GM21423 (cell line): ENCODE measurements around the gene SEMA5A.
A peak's percentile ranks its signal among the peaks of the same experiment; 100 is the strongest.

Source experiments
- ATAC-seq: cut with Tn5 transposase; IDR thresholded peaks from one replicate; pipeline ENCODE4 v1.9.1; 2021; ENCODE audit warnings: mild to moderate bottlenecking, moderate library complexity; ENCODE audit not compliant: unreplicated experiment

Gene SEMA5A

DNA sequence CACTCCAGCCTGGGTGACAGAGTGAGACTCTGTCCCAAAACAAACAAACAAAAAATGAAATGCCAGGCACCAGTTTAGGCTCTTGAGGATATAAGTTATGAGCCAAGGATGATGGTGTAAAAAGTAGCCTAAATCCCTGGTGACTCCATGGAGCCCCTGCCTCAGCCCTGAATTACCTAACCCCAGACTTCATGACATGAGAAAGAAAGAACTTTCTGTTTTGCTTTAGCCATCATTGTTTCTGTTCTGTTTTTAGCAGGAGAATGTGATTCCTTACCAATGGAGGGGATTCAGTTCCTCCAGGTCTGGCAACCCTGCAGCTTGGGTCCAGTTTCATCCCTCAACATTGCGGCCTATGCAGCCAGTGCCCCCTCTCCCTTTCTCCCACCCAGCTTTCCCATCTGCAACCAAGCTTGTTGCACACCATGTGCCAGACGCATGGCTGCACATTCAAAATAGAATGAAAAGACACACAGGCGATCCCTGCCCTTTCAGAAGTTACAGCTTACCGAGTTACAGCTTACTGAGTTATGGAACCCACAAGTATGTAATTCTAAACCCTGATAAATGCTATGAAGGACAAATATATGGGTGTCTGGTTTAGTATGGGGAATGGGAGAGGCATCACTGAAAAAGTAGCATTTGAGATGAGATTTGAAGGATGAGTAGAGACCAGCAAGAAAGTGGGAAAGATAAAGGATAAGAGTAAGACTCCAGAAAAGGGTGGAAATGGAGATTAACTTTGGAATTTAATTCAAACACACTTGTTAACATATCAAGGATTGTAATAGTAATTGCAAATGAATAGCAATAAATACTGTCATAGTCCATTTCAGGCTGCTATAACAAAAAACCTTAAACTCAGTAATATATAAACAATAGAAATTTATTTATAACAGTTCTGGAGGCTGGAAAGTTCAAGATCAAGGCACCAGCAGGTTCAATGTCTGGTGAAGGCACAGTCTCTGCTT is 6.0 kb upstream of the SEMA5A start:
- ATAC-seq, result no peak

GRCh38 chr5:9549941-9550340 is 4.1 kb upstream of the SEMA5A start:
- no peak for ATAC-seq

GRCh38 chr5:9547122-9547947 is 1.5 kb upstream of the SEMA5A start:
- ATAC-seq, result no peak

DNA sequence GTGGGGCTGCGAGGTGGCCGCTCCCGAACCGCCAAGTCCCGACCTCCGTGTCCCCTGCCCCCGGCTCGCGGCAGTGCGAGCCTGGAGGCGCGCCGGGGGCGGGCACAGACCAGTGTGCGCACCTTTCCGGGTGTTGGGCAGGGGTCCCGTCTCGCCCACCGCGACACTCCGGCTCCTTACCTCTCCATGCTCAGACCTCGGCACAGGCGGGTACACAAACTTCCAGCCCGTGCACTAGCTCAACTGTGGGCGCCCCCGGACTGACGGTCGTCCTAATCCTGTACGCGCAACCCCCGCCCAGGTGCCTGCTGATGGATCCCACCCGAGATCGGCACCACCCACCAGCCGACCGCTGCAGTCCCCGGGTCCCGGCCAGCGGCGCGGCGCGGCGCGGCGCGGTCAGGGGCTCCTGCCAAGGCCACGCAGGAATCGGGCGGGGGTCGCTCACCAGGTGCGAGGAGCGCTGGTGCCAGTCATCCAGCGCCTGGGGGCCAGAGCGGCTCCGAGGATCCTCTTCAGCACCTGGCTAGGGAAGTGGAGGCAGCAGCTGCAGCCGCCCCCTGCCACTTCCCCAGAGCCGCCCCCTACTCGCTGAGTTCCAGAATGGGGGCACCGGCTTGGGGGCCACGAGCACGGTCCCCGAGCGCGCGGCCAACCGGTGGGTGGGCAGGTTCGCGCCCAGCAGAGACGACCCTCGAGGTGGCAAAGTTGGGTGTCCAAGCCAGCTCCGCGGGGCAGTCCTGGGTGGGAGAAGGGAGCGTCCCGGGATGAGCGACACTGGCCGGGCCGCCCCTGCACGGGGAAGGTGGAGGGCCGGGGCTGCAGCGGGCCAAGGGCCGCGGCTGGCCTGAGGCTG is 511 bp downstream of the SEMA5A start:
- ATAC-seq, result no peak

GRCh38 chr5:9544502-9545135 is 1.3 kb downstream of the SEMA5A start:
- peak; percentile 42 for ATAC-seq

DNA sequence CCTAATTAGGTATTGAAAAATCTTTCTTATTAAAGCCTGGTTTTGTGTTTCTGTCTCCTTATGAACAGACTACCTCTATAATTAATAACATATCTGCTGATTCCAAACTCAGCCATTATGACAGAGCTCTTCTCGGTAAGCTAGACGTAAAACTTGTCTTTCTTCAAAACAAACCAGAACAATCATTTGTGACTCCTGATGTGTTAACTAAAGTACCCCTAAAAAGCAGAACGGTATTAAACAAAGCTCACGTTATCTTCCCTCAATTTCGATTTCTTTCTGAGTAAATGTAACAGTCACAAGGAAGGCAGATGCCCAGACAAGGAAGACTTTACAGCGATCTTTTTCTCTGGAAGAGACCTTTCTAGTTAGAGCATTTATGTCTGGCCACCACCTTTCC is 1.8 kb downstream of the SEMA5A start:
- ATAC-seq, result no peak

GRCh38 chr5:9543311-9543920 is 2.5 kb downstream of the SEMA5A start:
- ATAC-seq, result no peak

- no peak for ATAC-seq
These were observed 5.1 kb downstream of the SEMA5A start for GRCh38 chr5:9540791-9541190.

- ATAC-seq, result no peak
These were observed 7.4 kb downstream of the SEMA5A start for GRCh38 chr5:9538504-9538903.

DNA sequence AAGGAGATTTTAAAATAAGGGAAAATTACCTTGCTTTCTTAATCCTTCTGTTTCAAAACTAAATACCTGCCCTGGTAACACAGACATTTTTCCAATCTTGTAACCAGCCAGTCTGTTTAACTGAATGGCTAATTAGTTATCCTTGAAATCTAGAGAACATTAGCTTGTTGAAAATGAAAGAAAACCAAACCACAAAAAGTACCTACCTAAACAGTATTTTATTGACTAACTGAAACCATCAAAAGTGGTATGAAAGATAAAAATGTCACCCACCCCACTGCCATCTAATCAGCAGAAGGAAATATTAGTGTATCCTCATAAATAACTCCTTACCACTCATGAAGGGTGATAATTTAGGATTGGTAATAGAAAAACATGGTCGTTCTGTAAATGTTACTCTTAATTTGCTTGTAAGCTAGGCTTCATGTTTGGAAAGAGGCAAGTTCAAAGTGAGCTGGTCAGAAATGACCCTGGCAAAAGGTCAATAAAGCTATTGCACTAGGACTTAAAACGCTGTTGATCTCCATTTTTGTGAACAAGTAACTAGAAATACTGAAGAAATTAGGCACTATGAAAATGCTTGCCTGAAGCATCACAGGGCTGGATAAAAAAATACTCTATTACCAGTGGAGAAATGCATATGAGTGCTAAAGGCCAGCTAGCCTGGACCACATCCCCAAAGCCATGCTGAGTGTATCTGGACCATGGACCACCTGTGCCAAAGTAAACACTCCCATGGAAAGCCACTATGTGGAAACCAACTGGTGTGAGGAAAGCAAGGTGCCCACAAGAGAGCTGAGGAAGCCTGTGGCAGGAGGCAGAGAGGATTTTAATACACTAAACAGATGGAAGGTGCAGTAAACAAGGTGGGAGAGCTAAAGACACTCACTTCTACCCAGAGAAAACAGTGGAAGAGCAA is 8.4 kb downstream of the SEMA5A start:
- no peak for ATAC-seq

DNA sequence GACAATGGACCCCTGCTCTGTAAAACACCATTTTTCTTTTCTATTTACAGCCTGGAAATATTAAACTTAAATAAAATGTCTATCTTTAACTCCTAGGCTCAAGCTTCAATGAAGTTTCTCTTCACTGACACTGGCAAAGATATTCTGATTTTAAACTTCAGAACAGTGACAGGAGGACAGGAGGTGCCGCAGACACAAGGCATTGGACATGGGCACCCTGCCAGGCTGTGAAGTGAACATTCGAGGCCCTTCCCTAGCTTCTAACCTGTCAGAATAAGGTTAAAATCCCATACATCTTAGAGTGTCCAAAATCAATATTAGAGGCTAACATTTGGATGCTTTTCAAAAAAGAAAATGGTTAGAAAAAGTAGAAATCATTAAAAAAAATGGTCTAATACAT is 9.2 kb downstream of the SEMA5A start:
- no peak for ATAC-seq

DNA sequence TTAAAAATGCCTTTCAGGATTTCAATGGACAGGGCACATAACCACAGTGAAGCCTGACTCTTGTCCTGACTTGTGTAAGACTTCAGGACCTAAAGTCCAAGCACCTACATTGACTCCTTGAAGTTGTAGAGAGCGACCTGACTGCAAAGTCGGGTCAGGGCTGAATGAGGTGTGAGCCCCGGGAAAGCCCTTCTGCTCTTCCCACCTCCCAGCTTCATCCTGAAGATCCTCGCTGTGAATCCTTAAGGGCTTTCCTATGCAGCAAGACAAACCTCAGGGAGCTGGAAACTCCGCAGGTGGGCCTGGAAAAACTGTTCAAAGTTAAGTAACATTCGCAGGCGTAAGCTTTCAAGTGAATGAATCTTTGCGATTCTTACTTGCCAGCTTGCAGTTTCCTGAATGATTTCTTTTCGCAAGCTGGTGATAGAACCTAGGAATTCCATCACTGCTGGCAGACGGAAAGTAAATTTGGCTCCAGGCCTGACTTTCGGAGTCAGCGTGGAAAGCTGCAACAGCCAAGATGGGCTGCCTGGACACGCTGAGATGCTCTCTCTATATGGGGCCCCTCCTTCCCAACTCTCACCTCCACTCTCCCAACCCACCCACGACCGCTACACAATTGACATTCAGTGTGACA is 10.9 kb downstream of the SEMA5A start:
- no peak for ATAC-seq

DNA sequence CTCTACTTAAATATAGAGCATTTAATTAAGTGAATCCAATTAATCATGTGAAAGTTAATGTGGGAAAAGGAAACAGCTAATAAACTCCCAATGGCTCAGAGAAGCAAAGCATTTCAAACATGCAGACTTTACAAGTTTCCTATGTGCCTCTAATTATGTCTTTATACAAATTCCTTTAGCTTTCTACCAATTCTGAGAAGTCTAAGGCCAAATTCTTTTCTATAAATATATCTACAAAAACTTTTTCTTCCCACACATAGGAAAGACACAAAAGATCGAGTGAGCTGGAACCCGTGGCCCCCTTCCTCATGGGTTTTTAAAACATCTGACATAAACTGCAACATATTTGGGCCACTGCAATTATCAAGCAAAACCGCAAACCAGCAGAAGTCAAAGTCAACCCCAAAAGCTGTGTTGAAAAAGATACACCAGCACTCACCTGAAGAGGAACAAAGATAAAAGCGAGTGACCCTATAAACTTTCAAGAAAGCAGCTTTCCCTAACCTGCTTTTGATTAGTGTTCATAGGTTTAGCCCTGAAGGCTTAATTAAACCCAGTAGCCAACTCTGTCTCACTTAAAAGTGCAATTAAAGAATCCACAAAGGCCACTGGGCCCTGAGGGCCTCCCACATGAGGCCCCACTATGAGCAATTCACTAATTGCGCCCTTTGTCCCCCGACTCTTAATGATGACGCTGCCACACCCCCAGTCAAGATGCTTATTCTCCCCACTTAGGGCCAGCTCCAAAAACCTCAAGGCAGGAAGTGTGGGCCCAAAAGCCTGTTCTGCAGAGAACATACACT is 12.1 kb downstream of the SEMA5A start:
- no peak for ATAC-seq

DNA sequence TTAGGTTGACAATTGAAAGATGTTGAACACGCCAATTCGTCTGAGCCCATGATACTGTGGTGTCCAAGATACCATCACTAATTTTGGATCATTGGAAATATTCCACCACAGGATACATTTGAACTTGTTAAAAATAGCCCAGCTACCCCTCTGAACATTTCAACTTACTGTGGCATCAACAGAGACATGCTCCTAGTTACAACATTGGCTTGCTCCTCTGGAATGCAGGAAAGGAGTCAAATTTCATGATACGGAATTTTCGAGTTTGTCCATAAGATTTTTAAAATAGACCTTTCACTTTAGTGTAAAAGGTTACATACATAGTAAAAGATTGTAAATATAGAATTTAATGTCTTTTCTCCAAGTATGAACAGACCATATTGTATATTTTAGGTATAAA is 12.8 kb downstream of the SEMA5A start:
- no peak for ATAC-seq

DNA sequence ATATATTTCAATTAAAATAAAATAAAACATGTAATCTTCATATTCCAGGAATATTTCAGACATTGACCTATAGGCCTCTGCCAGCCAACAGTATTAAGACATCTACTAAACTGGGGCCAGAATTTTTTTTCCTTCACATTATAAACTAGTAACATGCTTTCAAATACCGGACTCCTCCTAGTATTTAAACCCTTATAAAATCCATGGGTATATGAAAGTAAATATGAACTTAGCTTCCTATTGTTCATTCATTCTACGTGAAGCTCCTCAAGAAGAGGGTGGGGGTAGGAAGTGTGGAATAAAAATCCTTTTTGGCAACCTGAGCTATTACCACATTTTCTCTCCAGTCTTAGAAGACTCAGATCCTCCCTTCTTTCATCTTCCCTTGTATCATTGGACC is 16.4 kb downstream of the SEMA5A start:
- ATAC-seq, result no peak

GRCh38 chr5:9529041-9529480 is 16.8 kb downstream of the SEMA5A start:
- no peak for ATAC-seq

DNA sequence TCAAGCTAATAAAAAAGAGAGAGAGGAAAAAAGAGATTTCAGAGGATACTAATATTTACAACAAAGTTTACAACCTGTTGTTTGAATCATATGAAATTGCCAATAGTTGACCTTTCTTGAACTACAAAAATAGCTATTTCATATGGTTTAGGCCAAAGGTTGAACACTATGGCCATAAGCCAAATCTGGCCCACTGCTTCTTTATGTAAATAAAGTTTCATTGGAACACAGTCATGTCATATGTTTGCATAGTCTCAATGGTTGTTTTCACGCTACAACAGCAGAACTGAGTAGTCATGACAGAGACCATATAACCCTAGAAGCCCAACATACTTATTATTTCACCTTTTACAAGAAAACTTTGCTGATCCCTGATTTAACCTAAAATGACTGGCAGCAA is 20.9 kb downstream of the SEMA5A start:
- ATAC-seq, result no peak
